Glutamatergic neuron (in vitro differentiated cells): Measurements from ENCODE around the gene NPTXR. TPM values are rescaled to one million over a fixed set of nuclear protein-coding genes. Genes with fewer than 3 reads are reported as not detected.

ENCODE experiments used
- DNase-seq: peaks from one replicate; pipeline ENCODE4 v3.0.0; 2022
- H3K27ac Mint-ChIP-seq: one replicate; pipeline ENCODE4 v1.8.0; 2020; ENCODE audit warnings: mild to moderate bottlenecking, mixed read lengths, inconsistent platforms; ENCODE audit not compliant: unreplicated experiment
- H3K27me3 Mint-ChIP-seq: one replicate; pipeline ENCODE4 v1.8.0; 2020; ENCODE audit warnings: mild to moderate bottlenecking, moderate library complexity, mixed read lengths, inconsistent platforms; ENCODE audit not compliant: unreplicated experiment
- H3K36me3 Mint-ChIP-seq: one replicate; pipeline ENCODE4 v1.8.0; 2020; ENCODE audit warnings: mild to moderate bottlenecking, mixed read lengths, inconsistent platforms; ENCODE audit not compliant: unreplicated experiment
- H3K4me1 Mint-ChIP-seq: one replicate; pipeline ENCODE4 v1.8.0; 2020; ENCODE audit warnings: mild to moderate bottlenecking, low read depth, mixed read lengths, inconsistent platforms; ENCODE audit not compliant: unreplicated experiment
- H3K4me3 Mint-ChIP-seq: one replicate; pipeline ENCODE4 v1.8.0; 2020; ENCODE audit warnings: mild to moderate bottlenecking, mixed read lengths, inconsistent platforms; ENCODE audit not compliant: unreplicated experiment
- H3K9me3 Mint-ChIP-seq: one replicate; pipeline ENCODE4 v1.8.0; 2020; ENCODE audit warnings: mild to moderate bottlenecking, moderate library complexity, mixed read lengths, inconsistent platforms; ENCODE audit not compliant: unreplicated experiment
- CTCF ChIP-seq: fragments of 200-600 bp; sonication (generic); IDR thresholded peaks from one replicate; pipeline ENCODE4 v1.5.0; 2021; ENCODE audit not compliant: partially characterized antibody, unreplicated experiment
- total RNA-seq: library from RNA; stranded (reverse); fragmentation: NEBNext Ultra II Directional; extraction: Animal tissue kit (Norgen Biotek cat#: 25700); gene quantifications from one replicate; pipeline ENCODE4 v1.2.1, GENCODE V29; 2021; ENCODE audit not compliant: unreplicated experiment

The NPTXR gene
- total RNA-seq, 1 donor from 2014 or later = 9.2 TPM

GRCh38 chr22:38841635-38842034 is 2.2 kb downstream of the NPTXR start:
- TF ChIP-seq CTCF = no peak
- Mint-ChIP-seq H3K36me3 (no peaks in the 10 kb centered on the region), H3K4me3 (no peak overlapping the region)

DNA sequence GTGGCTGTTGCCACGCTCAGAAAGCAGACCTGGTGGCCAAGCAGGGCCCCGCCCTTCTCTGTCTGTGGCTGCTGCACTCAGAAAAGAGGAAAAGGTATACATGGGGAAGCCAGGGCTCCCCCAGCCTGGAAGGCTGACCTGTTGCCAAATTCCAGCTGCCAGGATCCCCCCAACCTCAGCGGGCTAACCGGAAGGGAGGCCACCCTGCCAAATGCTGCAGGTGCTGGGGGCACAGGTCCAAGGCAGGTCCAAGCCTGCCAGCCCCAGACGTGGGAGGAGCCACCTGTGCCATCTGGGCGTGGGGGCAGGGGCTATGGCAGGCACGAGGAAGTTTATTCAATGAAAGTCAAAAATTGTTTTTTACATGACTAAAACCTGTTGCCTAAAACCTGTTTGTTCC is 2.6 kb downstream of the NPTXR start:
- no peak for TF ChIP-seq CTCF
- no peaks in the 10 kb centered on the region for H3K36me3 Mint-ChIP-seq
- no peak overlapping the region for H3K4me3 Mint-ChIP-seq
- H3K9me3 Mint-ChIP-seq = peaks cover 10% of the 10 kb centered on the region
- no peak overlapping the region for H3K27ac Mint-ChIP-seq
- H3K4me1 Mint-ChIP-seq = peaks cover 10% of the 10 kb centered on the region
- H3K27me3 Mint-ChIP-seq = peaks cover 20% of the 10 kb centered on the region
- no peak for DNase-seq

More at GRCh38 chr22:38841635-38842034, 2.2 kb downstream of the NPTXR start:
- no peak overlapping the region for H3K27ac Mint-ChIP-seq
- peaks cover 20% of the 10 kb centered on the region for H3K27me3 Mint-ChIP-seq
- no peak for DNase-seq
- peaks cover 10% of the 10 kb centered on the region for H3K9me3 Mint-ChIP-seq
- peaks cover 10% of the 10 kb centered on the region for H3K4me1 Mint-ChIP-seq

DNA sequence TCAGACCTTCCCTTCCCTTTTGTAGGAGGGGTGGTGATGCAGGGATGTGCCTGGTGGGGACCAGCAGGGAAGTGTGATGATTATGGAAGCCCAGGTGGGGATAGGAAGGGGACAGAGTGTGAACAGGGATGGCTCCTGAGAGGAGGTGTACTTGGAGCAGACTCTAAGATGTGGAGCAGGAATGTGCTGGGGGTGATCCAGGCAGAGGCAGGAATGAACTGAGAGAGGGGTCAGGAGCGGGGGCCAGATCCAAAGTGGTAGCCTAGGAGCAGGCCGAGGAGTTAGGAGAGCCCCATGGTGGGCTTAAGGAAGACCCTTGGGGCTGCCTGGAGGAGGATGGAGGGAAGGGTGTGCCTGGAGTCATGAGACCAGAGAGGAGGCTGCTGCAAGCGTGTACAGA is 3.7 kb downstream of the NPTXR start:
- Mint-ChIP-seq H3K4me1 (peaks cover 8% of the 10 kb centered on the region), H3K4me3 (peak overlapping the region; percentile 56), H3K9me3 (peaks cover 10% of the 10 kb centered on the region), H3K36me3 (no peaks in the 10 kb centered on the region), H3K27me3 (peaks cover 19% of the 10 kb centered on the region), H3K27ac (peak overlapping the region; percentile 39)
- DNase-seq = no peak
- TF ChIP-seq CTCF = no peak

- H3K36me3 Mint-ChIP-seq = no peaks in the 10 kb centered on the region
- no peak for TF ChIP-seq CTCF
- DNase-seq = no peak
- H3K27me3 Mint-ChIP-seq = peaks cover 19% of the 10 kb centered on the region
- H3K27ac Mint-ChIP-seq = peak overlapping the region; percentile 39
- peaks cover 10% of the 10 kb centered on the region for H3K9me3 Mint-ChIP-seq
- H3K4me3 Mint-ChIP-seq = no peak overlapping the region
- H3K4me1 Mint-ChIP-seq = peaks cover 8% of the 10 kb centered on the region
Measured at GRCh38 chr22:38839686-38840085, 4.1 kb downstream of the NPTXR start.

DNA sequence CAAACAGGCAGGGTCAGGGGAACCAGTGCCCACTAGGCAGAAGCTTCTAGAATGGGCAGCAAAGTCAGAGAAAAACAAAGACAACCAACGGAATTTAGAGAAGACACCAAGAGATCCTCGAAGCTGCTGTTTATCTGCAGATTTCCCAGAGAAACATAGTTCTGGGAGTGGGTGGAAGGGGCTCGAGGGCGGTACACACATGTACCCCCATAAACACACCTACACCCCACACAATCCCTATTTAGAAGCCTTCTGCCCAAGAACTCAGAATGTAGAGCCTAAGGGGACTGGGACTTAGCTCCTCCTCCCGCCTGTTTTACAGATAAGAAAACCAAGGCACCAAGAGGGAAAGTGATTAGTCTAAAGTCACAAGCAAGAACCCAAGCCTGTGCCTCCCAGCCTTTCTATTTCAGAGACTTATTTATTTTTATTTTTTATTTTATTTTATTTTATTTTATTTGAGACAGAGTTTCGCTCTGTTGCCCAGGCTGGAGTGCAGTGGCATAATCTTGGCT is 6.4 kb downstream of the NPTXR start:
- Mint-ChIP-seq H3K36me3 (no peaks in the 10 kb centered on the region), H3K9me3 (peaks cover 5% of the 10 kb centered on the region), H3K27ac (no peak overlapping the region), H3K27me3 (peaks cover 14% of the 10 kb centered on the region), H3K4me3 (no peak overlapping the region), H3K4me1 (peaks cover 13% of the 10 kb centered on the region)
- DNase-seq = no peak
- TF ChIP-seq CTCF = no peak
